Activated CD8-positive, alpha-beta memory T cell treated with anti-CD3 and anti-CD28 coated beads, Interleukin-2, amount 50 U/mL, for 1 hour (primary cell): ENCODE measurements around the gene NDUFAF4.

Source experiments
- DNase-seq: peaks from one replicate; pipeline ENCODE4 v3.0.0-alpha.2; 2020; ENCODE audit errors: extremely low read depth

The NDUFAF4 gene

DNA sequence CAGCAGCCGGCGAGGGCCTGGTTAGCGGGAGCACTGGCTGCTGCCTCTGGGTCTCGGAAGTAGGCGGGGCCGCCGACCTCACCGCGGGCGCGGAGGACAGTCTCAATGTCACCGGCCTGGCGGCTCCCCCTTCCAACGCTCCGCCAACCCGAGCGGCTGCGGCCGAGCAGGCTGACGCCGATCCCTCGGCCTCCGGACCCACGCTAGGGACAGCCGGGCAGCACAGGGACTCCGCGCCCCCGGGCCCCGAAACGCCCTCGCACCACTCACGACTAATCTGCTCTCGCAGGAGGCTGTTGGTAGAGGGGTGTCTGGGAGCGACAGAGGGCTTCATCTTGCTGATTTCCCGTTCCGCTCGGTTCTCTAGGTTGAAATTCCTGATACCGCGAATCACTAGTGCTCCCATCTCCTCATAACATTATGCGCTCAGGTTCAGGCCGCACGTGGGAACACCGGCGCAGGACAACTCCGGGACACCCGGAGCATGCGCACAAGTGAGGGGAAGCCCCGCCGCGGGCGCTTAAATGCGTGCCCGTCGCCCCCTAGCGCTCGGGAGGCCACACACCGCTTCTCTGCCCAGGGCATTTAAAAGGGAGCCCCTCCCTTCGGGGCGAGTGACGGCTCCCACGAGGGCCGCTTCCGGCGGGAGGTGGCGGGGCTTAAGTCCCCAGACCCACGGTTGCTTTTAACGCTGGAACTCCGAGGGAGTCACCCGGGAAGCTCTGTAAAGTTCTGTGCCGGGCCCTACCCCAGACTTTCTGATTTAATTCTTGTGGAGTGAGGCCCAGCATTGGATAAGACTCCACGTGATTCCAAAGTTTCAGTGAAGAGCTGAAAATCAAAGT, at the start of gene NDUFAF4:
TSS of gene NDUFAF4 (minus strand) at position 496 of the 845 bp plus-strand sequence. CDS start at position 406, 90 bp downstream.
- peak; percentile 79 for DNase-seq

DNA sequence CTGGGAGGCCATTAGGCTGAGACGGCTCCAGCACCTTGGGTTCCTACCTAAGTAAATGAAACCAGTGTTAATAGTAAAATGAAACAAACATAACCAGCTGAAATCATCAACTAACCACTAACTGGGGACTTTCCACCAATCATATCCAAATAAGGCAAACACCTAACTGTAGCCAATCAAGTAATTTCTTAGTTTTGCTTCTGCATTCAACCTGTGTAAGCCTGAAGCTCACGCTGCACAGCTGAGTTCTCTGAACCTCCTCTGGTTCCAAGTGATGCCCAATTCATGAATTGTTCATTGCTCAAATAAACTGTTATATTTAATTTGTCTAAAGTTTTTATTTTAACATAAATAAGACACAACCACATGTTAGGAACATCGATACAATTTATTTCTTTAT, 49.4 kb upstream of the NDUFAF4 start:
- no peak for DNase-seq

DNA sequence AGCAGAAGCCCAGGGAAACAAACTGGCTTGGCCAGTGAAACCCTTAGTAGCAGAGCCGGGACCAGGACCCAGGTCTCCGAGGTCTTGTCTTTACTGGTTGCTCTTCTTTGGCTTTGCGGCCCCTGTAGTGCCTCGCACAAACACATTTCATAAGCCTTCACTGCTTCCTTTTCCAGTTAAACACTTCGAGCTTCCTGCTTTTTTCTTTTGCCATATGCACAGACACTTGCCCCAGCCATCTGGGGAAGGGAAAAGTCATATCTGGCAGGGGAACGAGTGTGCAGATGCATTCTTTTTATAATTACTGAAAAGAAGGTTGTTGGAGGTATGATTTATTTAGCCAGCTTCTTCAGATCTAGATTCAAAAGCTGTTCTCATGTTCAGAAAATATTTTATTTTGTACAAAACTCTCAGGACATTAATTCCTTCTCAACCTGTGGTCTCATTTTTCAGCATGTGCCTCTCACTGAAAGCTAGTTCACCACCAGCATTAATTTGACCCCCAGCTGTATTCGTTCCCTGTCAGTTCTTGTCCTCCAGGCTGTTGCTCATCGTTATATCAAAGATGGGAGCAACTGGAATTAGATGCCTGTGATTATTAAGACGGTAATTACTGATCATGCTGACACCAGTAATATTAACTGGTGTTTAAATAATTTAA, 46.0 kb upstream of the NDUFAF4 start:
- DNase-seq = no peak

- DNase-seq = no peak
These were observed 45.0 kb upstream of the NDUFAF4 start for GRCh38 chr6:96942676-96943075.

DNA sequence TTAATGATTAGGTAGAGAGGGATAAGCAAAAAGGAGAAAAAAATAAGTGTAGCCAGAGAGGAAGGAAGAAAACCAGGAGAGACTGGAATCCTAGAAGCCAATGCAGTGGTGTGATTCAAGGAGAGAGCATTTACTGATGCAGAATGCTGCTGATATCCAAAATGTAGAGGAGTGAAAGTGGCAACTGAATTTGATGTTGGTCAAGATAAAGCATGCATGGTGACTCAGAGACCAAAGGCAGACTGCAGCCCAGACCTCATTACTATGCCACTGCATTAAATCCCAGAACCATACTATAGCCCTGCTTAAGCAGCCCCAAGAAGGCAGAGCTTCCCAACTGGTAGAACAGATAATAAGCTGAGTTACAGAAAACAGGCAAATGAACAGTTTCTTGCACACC, 42.6 kb upstream of the NDUFAF4 start:
- DNase-seq = no peak

DNA sequence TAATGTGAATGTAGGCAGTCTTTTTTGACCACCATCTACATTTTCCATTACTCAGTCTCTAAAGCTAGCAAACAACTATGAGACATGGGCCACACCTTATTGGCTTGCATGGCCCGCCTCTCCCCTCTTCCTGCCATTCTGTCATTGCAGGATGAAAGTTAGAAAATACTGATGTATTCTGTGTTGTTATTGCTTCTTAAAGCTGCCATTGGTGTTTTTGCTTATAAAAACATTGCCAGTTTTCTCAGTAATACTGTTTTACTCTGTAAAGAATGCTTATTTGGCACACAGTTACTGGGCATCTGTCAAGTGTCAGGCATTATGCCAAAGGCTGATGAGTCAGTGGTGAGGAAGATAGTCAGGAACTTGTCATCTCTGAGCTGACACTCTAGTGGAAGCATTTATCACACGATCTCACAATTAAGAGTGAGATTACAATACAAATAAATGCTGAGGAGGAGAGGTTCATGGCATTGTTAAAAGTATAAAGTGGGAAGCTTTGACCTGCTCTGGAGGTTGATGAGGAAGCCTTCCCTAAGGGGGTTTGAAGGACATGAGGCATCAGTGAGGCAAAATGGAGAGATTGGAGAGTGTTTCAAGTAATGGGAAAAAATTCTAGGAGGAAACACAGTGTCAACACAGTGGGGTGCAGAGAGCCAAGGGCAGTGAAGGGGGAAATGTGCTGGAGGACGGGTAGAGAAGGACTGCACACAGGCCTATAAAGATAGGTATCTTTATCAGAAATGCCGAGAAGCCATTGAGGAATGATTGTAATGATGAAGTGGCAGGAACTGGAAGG, 41.5 kb upstream of the NDUFAF4 start:
- no peak for DNase-seq

- DNase-seq = no peak
These were observed 36.4 kb upstream of the NDUFAF4 start for GRCh38 chr6:96934087-96934486.

DNA sequence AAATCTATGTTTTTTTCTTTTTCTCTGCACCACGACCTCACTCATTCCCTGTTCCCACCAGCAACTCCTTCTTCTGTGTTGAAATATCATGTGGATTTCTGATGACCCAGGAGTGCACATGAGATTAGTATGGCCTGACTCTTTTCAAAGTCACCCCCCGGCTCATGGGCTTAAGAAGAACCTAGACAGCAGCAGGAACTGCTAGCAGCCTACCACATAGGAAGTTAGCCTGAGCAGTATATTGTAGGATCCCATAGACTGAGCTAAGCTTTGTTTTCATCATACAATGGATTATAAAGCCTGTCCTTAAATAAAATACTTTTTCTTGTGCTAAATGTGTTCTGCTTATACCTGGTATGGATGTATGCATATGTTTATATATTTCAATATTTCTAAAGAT, 33.5 kb upstream of the NDUFAF4 start:
- DNase-seq = no peak

DNA sequence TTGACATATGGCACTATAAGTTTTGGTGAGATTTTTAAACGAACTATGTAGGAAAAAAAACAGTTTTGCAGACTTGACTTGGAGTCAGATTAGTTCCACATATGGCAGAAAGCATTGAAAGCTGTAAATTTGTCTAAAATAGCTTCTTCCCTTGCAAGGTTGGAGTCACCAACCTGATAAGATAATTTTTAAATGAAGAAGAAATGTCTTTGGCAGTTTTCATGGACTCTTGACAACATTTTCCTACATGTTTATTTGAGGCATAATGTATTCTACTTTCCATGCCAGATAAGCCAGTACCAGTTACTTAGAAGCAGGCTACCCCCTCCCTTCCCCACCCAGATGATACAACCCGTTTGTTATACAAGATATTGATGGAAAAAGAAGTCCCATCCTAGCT, 32.0 kb upstream of the NDUFAF4 start:
- no peak for DNase-seq

DNA sequence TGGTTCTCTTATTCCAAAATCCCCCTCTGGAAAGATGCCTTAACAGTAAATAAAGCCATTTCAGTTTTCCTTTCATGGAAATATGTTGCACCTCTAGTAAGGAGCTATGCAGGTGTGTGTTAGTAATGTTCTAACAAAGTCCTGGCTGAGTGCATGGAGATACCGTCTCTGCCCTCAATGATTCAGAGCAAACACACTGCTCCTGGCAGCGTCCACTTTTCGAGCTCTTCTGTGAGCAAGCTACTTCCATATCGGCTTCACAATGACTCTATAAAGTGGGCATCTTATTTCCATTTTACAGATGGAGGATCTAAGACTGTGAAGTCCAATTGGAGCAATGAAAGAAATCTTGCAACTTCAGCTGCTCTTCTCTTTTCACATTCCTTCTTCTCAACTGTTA, 30.0 kb upstream of the NDUFAF4 start:
- no peak for DNase-seq

DNA sequence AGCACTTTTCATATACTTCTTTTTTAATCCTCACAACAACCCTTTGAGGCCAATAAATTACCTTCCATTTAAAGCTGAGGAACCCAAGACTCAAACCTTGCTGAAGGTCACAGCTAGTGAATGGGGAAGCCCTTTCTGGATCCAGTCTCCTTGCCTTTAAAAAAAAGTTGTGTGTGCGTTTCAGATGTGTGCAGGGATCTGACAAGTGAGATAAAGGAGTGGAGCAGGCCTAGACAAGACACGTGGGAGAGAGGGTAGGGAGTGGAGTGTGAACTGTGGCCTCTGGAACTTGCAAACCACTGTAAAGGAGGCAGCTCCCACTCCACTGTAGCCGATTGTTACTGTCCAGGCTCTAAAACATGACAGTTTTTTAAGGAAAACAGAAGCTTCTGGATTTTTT, 28.7 kb upstream of the NDUFAF4 start:
- DNase-seq = no peak

DNA sequence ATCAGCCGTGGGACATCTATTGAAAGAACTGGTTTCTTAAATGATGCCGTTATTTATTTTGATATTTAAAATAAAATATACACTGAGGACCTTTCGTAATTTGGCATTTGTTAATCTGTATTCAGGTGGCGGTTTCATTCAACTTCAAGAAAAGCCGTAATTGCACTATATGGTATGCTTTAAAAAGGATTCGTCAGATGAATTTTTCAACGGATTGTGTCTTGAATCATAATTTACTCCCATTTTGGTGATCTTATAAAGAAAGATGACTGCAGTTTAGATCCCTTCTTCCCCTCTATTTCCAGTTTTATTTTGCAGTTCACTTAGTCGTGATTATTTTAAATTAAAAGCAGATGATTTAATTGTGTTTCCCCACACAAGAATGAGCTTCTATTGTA, 27.6 kb upstream of the NDUFAF4 start:
- no peak for DNase-seq

- DNase-seq = peak; percentile 3
These were observed 26.3 kb upstream of the NDUFAF4 start for GRCh38 chr6:96923871-96924493.

GRCh38 chr6:96923400-96923799, 25.7 kb upstream of the NDUFAF4 start:
- DNase-seq = no peak

GRCh38 chr6:96917098-96917497, 19.4 kb upstream of the NDUFAF4 start:
- DNase-seq = no peak

- DNase-seq = no peak
These were observed 15.9 kb upstream of the NDUFAF4 start for GRCh38 chr6:96913621-96914020.

DNA sequence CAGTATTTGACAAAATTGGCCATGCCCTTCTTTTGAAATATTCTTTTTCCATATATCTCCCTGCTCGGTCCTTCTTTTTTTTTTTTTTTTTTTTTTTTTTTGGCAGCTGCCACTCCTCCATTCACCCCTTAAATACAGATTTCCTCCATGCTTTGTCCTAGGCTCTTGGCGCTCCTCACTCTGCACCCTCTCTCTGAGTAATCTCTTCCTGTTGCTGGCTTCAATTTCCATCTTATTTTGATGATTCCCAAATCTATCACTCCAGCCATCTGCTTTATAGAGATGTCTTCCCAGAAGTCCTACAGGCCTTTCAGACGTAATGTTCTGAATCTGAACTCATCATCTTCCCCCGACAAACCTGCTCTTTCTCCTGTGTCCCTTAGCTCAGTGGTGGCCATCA, 14.1 kb upstream of the NDUFAF4 start:
- no peak for DNase-seq

DNA sequence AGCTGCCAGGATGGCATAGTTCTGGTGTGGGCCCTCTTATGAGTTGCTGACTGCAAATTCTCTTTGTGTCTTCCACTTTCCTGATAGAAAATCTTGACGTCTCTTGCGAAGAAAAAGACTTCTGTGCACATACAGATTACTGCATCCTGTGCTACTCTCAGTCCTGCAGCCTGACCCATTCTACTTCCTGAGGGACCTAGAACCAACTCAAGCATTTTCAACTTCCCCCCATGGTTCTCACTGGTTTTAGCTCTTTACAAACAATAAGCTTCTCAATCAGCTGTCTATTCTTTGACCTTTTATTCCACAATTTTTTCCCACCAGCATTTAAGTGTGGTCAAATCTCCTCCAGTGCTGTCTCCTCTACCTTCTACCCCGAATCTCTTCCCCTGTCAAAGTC, 13.5 kb upstream of the NDUFAF4 start:
- no peak for DNase-seq

GRCh38 chr6:96909811-96910210, 12.1 kb upstream of the NDUFAF4 start:
- no peak for DNase-seq

- no peak for DNase-seq
These were observed 9.8 kb upstream of the NDUFAF4 start for GRCh38 chr6:96907498-96907897.

GRCh38 chr6:96900873-96901272, 3.2 kb upstream of the NDUFAF4 start:
- DNase-seq = no peak

- no peak for DNase-seq
These were observed 1.8 kb upstream of the NDUFAF4 start for GRCh38 chr6:96899451-96899998.
